Measurements from ENCODE around the gene TMPRSS4. TPM values are rescaled to one million over a fixed set of nuclear protein-coding genes. Genes with fewer than 3 reads are reported as not detected.

Gene TMPRSS4
- total RNA-seq, 2 donors from 2014 or later = 6.5 TPM; not detected in 1

DNA sequence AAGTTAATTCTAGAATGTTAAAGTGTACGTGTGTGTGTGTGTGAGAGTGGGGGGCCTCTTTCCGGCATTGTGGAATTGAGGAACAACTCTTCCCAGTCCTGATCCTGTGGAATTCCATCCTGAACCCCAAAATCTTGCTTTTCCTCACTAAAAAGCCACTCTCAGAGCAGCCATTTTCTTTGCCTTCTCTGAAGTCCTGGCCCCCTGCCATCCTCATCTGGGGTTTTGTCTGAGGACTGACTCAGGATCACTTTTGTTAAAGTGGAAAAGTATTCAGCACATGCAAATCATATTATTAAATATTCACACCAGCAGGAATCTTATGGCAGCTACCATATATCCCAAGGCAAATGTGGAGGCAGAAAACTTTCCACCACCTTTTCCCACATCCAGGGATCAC is 72.0 kb downstream of the TMPRSS4 start:
- H3K4me1 ChIP-seq = peaks cover 22% of the 10 kb centered on the region
- ATAC-seq = no peak
- no peaks in the 10 kb centered on the region for H3K36me3 ChIP-seq (replicated peaks in 1 of 2; ENCODE audit: insufficient read depth in 1 of 2, low read depth in 2 of 2)
- H3K27ac ChIP-seq = no peak overlapping the region
- no peak for DNase-seq
- H3K9me3 ChIP-seq = no peaks in the 10 kb centered on the region
- TF ChIP-seq, protein P1, sequence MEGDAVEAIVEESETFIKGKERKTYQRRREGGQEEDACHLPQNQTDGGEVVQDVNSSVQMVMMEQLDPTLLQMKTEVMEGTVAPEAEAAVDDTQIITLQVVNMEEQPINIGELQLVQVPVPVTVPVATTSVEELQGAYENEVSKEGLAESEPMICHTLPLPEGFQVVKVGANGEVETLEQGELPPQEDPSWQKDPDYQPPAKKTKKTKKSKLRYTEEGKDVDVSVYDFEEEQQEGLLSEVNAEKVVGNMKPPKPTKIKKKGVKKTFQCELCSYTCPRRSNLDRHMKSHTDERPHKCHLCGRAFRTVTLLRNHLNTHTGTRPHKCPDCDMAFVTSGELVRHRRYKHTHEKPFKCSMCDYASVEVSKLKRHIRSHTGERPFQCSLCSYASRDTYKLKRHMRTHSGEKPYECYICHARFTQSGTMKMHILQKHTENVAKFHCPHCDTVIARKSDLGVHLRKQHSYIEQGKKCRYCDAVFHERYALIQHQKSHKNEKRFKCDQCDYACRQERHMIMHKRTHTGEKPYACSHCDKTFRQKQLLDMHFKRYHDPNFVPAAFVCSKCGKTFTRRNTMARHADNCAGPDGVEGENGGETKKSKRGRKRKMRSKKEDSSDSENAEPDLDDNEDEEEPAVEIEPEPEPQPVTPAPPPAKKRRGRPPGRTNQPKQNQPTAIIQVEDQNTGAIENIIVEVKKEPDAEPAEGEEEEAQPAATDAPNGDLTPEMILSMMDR (IDR thresholded peaks at IDR 0.05) = no peak
- no peak for TF ChIP-seq POLR2A (IDR thresholded peaks at IDR 0.05)
- WGBS, 2 donors = 58 to 75% methylated on average over 2 of the region's 2 CpGs
- intact Hi-C loops (cut with DNase I) = loop anchor here (5.0 kb wide), 1 partner anchor 138 kb away; no protein-coding TSS in a partner anchor
- peaks cover 0 to 5% of the 10 kb centered on the region in 2 donors for H3K27me3 ChIP-seq
- no peak overlapping the region for H3K4me3 ChIP-seq

DNA sequence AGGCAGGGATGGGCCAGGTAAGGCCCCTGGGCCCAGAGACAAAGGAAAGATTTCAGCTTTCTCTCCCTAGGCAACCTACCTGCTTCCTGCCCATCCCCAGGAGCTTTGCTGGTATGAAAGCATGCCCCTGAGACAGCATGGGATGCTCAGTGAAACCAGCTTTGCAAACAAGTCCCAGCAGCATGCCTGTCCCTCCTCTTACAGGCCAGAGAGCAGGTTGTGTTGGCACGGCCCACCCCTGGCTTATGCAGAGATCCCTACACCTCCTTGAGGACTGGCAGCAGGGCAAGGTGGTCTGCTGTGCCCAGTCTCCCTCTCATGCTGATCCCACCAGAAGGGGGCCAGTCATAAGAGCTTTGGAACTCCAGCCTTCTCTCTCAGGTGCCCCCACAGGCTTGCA is 72.6 kb downstream of the TMPRSS4 start:
- Histone ChIP-seq H3K4me1 (peaks cover 22% of the 10 kb centered on the region), H3K36me3 (replicated peaks in 1 of 2; ENCODE audit: insufficient read depth in 1 of 2, low read depth in 2 of 2) (no peaks in the 10 kb centered on the region), H3K27ac (no peak overlapping the region), H3K9me3 (no peaks in the 10 kb centered on the region), H3K27me3 (peaks cover 0 to 5% of the 10 kb centered on the region in 2 donors), H3K4me3 (no peak overlapping the region)
- no peak for TF ChIP-seq POLR2A (IDR thresholded peaks at IDR 0.05)
- TF ChIP-seq, protein P1 (IDR thresholded peaks at IDR 0.05) = no peak
- no peak for DNase-seq
- no peak for ATAC-seq
- WGBS, 2 donors = 56 to 89% methylated on average over 1 of the region's 1 CpG
- intact Hi-C loops (cut with DNase I) = loop anchor here (5.0 kb wide), 1 partner anchor 138 kb away; no protein-coding TSS in a partner anchor

DNA sequence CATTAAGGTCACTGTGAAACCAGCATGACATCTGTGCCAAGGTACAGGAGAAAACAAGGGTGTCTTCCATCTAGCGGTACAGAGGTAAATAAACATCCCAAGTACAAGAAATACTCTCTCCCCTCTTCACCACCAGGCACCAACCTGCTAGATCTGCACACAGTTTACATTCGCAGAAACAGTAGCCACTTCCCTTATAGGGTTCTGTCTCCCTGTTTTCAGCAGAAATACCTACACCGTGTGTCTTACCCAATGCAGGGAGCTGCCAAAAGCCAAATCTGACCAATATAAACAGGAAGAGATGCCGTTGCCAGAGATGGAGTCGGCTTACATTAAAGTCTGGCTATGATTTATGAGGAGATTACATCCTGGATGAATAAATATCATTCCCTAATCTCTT is 74.6 kb downstream of the TMPRSS4 start:
- Histone ChIP-seq H3K27me3 (peaks cover 0 to 5% of the 10 kb centered on the region in 2 donors), H3K27ac (no peak overlapping the region)

DNA sequence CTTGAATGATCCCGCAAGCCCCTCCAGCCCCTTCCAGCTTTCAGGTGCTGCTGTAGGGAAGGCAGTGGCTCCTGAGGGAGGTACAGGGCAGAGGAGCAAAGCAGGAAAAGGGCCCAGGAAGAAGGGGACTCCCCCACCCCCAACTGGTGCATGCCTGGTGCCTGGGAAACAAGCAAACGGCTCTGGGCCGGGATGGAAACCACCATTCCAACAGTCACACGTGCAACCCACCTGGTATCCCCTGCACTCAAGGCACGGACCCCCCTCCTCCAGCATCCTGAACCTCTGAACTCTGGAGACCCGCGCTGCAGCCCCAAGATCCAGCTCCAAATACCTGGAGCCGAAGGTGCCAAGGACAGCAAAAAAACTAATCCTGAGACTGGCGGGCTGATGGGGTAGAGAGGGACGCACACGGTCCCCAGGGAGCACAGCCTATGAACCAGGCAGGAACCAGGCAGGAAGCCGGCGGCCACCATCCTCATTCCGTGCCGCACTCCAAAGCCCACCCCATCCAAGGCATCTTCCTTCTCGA is 75.2 kb downstream of the TMPRSS4 start:
- no peak for ATAC-seq
- Histone ChIP-seq H3K27ac (no peak overlapping the region), H3K4me1 (peaks cover 16% of the 10 kb centered on the region), H3K4me3 (no peak overlapping the region), H3K9me3 (no peaks in the 10 kb centered on the region), H3K36me3 (replicated peaks in 1 of 2; ENCODE audit: insufficient read depth in 1 of 2, low read depth in 2 of 2) (no peaks in the 10 kb centered on the region), H3K27me3 (peaks cover 0 to 5% of the 10 kb centered on the region in 2 donors)
- TF ChIP-seq POLR2A (IDR thresholded peaks at IDR 0.05) = no peak
- TF ChIP-seq, protein P1 (IDR thresholded peaks at IDR 0.05) = no peak
- WGBS, 2 donors = 22 to 23% methylated on average over 2 to 16 of the region's 16 CpGs
- intact Hi-C loops (cut with DNase I) = no loop called here
- DNase-seq = no peak

More for the DNA sequence above, 74.6 kb downstream of the TMPRSS4 start:
- 44 to 47% methylated on average over 5 of the region's 5 CpGs for WGBS, 2 donors
- TF ChIP-seq POLR2A (IDR thresholded peaks at IDR 0.05) = no peak
- TF ChIP-seq, protein P1 (IDR thresholded peaks at IDR 0.05) = no peak
- DNase-seq (no peak), ATAC-seq (no peak)
- H3K4me1 ChIP-seq = peaks cover 16% of the 10 kb centered on the region
- no peaks in the 10 kb centered on the region for H3K9me3 ChIP-seq
- no peak overlapping the region for H3K4me3 ChIP-seq
- intact Hi-C loops (cut with DNase I) = no loop called here
- no peaks in the 10 kb centered on the region for H3K36me3 ChIP-seq (replicated peaks in 1 of 2; ENCODE audit: insufficient read depth in 1 of 2, low read depth in 2 of 2)

All from body of pancreas (tissue), 4 donors.